GM19372 (cell line): ENCODE measurements around the gene MTHFD2L.
"Not testable (repeated sequence)": the region's sequence is repeated elsewhere in the genome, so short reads cannot be mapped to it uniquely, and the experiment has no call there.

Experiments used
- ATAC-seq: cut with Tn5 transposase; IDR thresholded peaks from one replicate; pipeline ENCODE4 v1.9.1; 2021; ENCODE audit warnings: mild to moderate bottlenecking, low read depth, moderate library complexity; ENCODE audit not compliant: unreplicated experiment

Gene MTHFD2L

DNA sequence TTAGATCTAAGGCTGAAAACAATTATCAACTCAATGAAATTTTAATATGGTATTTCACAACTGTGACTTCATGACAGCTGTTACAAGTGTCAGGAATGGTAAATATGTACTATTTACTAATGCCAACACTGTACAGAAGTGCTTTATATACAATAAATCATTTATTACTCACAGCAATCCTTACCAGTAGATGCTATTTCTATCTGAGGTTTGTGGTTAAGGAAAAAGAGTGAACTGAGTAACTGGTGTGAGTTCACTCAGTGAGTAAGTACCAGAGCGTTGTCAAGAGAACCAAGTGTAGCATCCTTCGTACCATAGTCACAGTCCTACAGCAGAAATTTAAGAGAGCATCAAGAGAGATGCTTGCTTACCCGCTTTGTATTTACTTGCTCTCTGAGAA is 23.3 kb downstream of the MTHFD2L start:
- no peak for ATAC-seq

- ATAC-seq: no peak
Observed at GRCh38 chr4:74188912-74189311, 31.0 kb downstream of the MTHFD2L start.

DNA sequence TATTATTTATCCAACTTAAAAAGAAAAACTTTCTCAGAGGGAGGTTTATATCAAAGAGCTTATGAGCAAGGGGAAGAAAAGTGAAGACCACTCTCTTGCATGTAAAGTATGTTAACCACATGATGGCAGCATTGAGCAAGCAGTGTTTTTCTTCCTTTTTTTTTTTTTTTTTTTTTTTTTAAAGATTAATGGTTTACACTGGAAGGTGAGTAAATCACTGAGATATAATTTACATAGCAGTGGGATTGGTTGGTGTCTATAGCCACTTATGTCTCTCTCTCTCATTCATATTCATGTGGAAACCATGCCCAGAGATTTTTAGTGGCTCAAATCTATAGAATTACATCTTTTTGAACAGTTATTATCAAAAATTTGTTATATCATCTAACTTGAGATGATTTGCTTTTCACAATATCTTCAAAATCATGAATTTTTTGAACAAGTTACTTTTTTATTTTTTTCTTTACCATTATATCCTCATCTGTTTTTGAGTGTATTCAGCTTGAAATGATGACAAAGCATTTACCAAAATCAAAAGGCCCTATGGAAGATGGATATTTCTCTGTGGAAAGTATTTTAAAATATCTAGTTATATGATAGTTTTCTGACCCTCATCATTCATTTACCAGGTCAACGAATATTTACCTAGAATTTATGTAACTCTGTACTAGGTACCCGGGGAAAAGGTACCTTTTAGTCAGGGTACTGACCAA is 31.6 kb downstream of the MTHFD2L start:
- ATAC-seq: no peak

DNA sequence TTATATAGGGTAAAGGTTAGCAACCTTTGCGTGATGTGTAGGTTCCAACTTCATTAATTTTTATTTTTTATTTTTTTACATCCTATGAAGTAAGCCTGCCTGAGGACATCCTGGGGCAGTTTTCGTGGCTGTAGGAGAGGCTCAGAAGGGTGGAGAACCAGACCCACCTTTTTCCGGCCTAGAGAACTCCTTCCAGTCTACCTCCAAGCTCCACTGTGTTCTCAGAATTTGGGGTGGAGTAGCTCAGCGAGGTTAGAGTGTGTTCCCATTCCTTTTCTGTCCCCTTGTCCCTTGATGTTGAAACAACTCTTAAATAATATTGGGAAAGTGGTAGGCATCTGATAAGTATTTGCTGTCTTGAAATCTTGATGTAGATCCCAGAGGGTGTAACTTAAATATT is 32.4 kb downstream of the MTHFD2L start:
- ATAC-seq: no peak

GRCh38 chr4:74190919-74191397 is 33.0 kb downstream of the MTHFD2L start:
- ATAC-seq: no peak

DNA sequence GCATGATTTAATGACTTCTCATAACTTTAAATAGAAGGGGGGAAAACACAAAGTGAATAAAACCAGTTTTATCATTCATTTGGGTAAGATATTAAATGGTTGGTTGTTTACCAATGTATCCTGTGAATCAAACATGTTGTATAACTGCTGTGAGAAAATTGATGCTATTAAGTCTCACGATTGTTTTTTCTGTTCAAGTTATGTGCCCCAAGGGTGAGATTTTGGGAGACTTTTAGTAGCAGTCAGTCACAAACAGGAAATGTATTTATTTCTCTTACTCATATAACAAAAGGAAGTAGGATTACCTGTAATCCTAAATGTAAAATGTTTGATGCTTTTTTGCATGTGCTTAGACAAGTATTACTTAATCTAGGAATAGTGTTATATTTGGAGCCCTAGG is 39.2 kb downstream of the MTHFD2L start:
- no peak for ATAC-seq

GRCh38 chr4:74202062-74202586 is 44.2 kb downstream of the MTHFD2L start:
- no peak for ATAC-seq

GRCh38 chr4:74203467-74203866 is 45.5 kb downstream of the MTHFD2L start:
- no peak for ATAC-seq

DNA sequence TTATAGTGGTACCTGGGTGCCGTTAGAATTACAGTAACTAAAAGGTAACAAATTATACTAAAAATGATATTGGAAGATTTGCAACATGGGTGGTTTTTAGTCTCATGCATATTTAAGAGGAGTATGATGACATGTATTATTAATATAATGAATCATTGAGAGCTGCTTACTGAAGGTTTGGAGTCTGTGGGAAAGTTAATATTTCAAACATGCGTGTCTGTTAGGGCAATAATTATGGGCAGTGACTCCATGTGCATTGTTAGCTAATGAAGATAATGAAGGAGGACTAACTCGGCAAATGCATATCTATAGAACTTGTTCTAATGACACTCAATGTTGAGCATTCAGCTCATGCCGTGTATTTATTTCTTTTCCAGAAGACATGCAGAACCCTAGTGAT is 47.1 kb downstream of the MTHFD2L start:
- ATAC-seq: no peak

- no peak for ATAC-seq
Observed at GRCh38 chr4:74205559-74205958, 47.6 kb downstream of the MTHFD2L start.

GRCh38 chr4:74206088-74206825 is 48.3 kb downstream of the MTHFD2L start:
- peak; percentile 83 for ATAC-seq

GRCh38 chr4:74214457-74215159 is 56.7 kb downstream of the MTHFD2L start:
- ATAC-seq: not testable (repeated sequence)

DNA sequence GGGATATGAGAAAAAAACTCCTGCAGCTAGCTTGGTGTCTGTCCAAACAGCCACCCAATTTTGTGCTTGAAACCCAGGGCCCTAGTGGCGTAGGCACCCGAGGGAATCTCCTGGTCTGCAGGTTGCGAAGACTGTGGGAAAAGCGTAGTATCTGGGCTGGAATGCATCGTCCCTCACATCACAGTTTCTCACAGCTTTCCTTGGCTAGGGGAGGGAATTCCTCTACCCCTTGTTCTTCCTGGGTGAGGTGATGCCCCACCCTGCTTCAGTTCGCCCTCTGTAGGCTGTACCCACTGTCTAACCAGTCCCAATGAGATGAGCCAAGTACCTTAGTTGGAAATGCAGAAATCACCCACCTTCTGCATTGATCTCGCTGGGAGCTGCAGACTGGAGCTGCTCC is 57.3 kb downstream of the MTHFD2L start:
- not testable (repeated sequence) for ATAC-seq

- no peak for ATAC-seq
Observed at GRCh38 chr4:74217365-74217764, 59.4 kb downstream of the MTHFD2L start.

DNA sequence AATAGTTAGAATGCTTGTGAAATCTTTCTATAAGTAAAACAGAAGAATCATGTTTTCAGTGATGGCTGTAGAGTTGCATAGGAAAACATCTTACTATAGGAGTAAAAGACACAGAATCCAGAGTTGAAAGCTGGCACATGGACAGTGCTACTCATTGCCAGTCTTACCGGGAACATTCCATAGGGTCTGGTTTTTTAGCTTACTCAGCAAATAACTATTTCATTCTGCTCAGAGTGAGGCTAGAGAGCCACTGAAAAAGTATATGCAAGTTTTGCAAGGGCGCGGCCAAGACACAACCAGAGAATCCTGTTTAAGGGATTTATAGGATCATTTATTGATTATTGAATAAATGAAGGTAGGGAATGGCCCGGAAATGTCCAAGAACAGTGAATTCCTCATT is 60.3 kb downstream of the MTHFD2L start:
- ATAC-seq: no peak

- ATAC-seq: no peak
Observed at GRCh38 chr4:74219240-74219639, 61.3 kb downstream of the MTHFD2L start.

DNA sequence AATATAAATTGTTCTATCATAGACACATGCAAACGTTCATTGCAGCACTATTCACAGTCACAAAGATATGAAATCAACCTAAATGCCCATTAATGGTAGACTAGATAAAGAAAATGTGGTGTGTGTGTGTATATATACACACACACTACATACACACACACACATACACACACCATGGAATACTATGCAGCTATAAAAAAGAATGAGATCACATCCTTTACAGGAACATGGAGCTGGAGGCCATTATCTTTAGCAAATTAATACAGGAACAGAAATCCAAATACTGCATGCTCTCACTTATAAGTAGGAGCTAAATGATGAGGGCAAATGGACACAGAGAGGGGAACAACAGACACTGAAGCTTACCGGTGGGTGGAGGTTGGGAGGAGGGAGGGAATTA is 65.2 kb downstream of the MTHFD2L start:
- ATAC-seq: no peak

- no peak for ATAC-seq
Observed at GRCh38 chr4:74223801-74224200, 65.9 kb downstream of the MTHFD2L start.

DNA sequence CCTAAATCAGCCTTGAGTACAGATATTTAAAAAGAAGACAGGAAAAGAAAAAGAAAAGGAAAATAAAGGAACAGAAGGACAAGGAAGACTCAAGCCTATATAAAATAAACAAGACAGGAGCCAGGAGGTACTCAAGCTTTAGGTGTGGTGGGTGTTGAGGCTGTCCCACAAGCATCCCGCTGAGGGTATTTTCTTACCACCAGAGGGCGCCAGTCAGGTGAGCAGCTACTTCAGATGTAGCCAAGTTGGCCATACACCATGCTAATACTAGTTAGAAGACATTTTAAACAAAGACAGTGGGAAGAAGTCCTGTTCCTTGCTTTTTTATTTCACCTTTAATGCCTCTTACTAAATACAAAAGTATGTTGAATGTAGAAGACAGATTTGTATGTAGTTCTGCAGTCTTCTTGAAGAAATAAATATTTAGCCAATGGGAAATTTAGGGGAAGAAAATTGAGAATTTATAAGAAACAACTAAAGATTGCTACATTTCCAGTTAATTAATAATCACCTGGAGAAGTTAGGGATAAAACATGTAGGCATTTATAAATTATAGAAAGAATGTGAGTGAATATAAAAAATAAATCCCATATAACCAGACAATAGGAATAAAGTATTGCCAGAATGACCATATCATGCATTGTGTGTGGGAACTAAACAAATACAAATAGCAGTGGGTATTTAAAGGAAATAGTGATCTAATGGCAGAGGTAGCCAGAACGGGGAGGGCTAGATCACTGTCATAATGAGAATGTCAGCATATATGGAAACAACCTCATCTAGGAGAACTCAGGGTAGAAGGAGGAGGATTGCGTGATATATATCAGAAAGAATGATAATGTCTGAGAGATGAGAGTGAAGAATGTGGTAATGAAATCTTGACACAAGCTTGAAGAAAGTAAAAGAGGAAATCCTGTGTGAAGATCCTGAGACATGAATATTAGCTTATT is 71.0 kb downstream of the MTHFD2L start:
- ATAC-seq: peak; percentile 94

- no peak for ATAC-seq
Observed at GRCh38 chr4:74230902-74231499, 73.1 kb downstream of the MTHFD2L start.
